Measurements from ENCODE around the gene EBF3.

EBF3 gene

GRCh38 chr10:129893104-129894089, 70.7 kb downstream of the EBF3 start:
- in situ Hi-C loops (cut with MboI; ENCODE audit: low sequenced_read_pairs), result no loop called here

GRCh38 chr10:129892548-129893052, 71.5 kb downstream of the EBF3 start:
- in situ Hi-C loops (cut with MboI; ENCODE audit: low sequenced_read_pairs), result no loop called here

GRCh38 chr10:129891806-129892205, 72.3 kb downstream of the EBF3 start:
- in situ Hi-C loops (cut with MboI; ENCODE audit: low sequenced_read_pairs), result no loop called here

- in situ Hi-C loops (cut with MboI; ENCODE audit: low sequenced_read_pairs), result no loop called here
These were observed 73.9 kb downstream of the EBF3 start for GRCh38 chr10:129890170-129890569.

- in situ Hi-C loops (cut with MboI; ENCODE audit: low sequenced_read_pairs), result no loop called here
These were observed 75.1 kb downstream of the EBF3 start for GRCh38 chr10:129888784-129889616.

- in situ Hi-C loops (cut with MboI; ENCODE audit: low sequenced_read_pairs), result no loop called here
These were observed 75.9 kb downstream of the EBF3 start for GRCh38 chr10:129887986-129888783.

GRCh38 chr10:129887381-129887905, 76.6 kb downstream of the EBF3 start:
- in situ Hi-C loops (cut with MboI; ENCODE audit: low sequenced_read_pairs), result no loop called here

GRCh38 chr10:129886263-129886662, 77.8 kb downstream of the EBF3 start:
- in situ Hi-C loops (cut with MboI; ENCODE audit: low sequenced_read_pairs), result no loop called here

GRCh38 chr10:129885526-129885925, 78.5 kb downstream of the EBF3 start:
- in situ Hi-C loops (cut with MboI; ENCODE audit: low sequenced_read_pairs), result no loop called here

GRCh38 chr10:129884398-129885078, 79.5 kb downstream of the EBF3 start:
- in situ Hi-C loops (cut with MboI; ENCODE audit: low sequenced_read_pairs), result no loop called here

GRCh38 chr10:129883626-129884397, 80.3 kb downstream of the EBF3 start:
- in situ Hi-C loops (cut with MboI; ENCODE audit: low sequenced_read_pairs), result no loop called here

- in situ Hi-C loops (cut with MboI; ENCODE audit: low sequenced_read_pairs), result no loop called here
These were observed 81.0 kb downstream of the EBF3 start for GRCh38 chr10:129883029-129883428.

GRCh38 chr10:129882291-129883010, 81.6 kb downstream of the EBF3 start:
- in situ Hi-C loops (cut with MboI; ENCODE audit: low sequenced_read_pairs), result no loop called here

GRCh38 chr10:129881641-129882040, 82.4 kb downstream of the EBF3 start:
- in situ Hi-C loops (cut with MboI; ENCODE audit: low sequenced_read_pairs), result no loop called here

GRCh38 chr10:129880191-129880870, 83.7 kb downstream of the EBF3 start:
- in situ Hi-C loops (cut with MboI; ENCODE audit: low sequenced_read_pairs), result no loop called here

- in situ Hi-C loops (cut with MboI; ENCODE audit: low sequenced_read_pairs), result no loop called here
These were observed 84.4 kb downstream of the EBF3 start for GRCh38 chr10:129879655-129880054.

GRCh38 chr10:129878835-129879234, 85.2 kb downstream of the EBF3 start:
- in situ Hi-C loops (cut with MboI; ENCODE audit: low sequenced_read_pairs), result no loop called here

All from hTERT RPE-1 (cell line).